WERI-Rb-1 (cell line): Measurements from ENCODE around the gene PCP4.

ENCODE experiments used
- DNase-seq: peaks from one replicate; pipeline ENCODE4 v3.0.0-alpha.2; 2020
- H3K27ac ChIP-seq: fragments of 250-450 bp; sonication (Bioruptor Pico); 2 replicates; pipeline ENCODE4 v1.5.1; 2020; ENCODE audit warnings: mild to moderate bottlenecking, moderate library complexity
- H3K27me3 ChIP-seq: fragments of 250-450 bp; sonication (Bioruptor Pico); 2 replicates; pipeline ENCODE4 v1.5.1; 2021; ENCODE audit warnings: mild to moderate bottlenecking, low read depth, moderate library complexity; ENCODE audit not compliant: insufficient read depth, severe bottlenecking
- H3K36me3 ChIP-seq: fragments of 250-450 bp; sonication (Bioruptor Pico); 2 replicates; pipeline ENCODE4 v1.5.1; 2020; ENCODE audit warnings: mild to moderate bottlenecking, moderate library complexity
- H3K4me3 ChIP-seq: 2 replicates; pipeline ENCODE4 v1.5.1; 2011; ENCODE audit warnings: low read depth, mild to moderate bottlenecking, control low read depth, low read length
- H3K9me3 ChIP-seq: fragments of 250-450 bp; sonication (Bioruptor Pico); 2 replicates; pipeline ENCODE4 v1.5.1; 2021; ENCODE audit warnings: mild to moderate bottlenecking, moderate library complexity; ENCODE audit not compliant: severe bottlenecking
- TF ChIP-seq, protein P1 (sequence below): IDR thresholded peaks from 2 replicates; pipeline ENCODE4 v1.5.1; 2011; ENCODE audit warnings: low read depth, mild to moderate bottlenecking, control low read depth, inconsistent platforms, low read length

The PCP4 gene

DNA sequence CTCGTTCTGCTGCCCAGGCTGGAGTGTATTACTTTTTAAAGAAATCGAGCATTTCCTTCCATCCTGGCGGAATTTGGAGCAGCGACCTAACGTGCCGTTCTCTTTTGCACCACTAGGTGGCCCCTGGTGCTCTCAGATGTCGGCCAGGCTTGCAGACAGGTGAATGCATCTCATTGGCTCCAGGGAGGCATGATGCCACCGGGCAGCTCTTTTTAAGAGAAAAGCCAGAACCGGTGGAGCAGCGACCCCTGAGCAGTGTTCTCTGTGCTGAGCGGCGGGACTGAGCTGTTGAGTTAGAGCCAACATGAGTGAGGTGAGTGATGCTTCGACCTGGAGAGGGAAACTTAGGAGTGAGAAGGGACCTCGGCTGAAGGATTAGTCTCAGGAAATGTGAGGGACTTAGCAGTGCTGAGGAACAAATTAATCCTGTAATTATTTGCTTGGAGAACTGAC, at the start of gene PCP4:
TSS of gene PCP4 (plus strand) at position 241 of the 453 bp plus-strand sequence. CDS start at position 305, 64 bp downstream.
- Histone ChIP-seq H3K27ac (no peak within 1 kb of the TSS), H3K4me3 (no peak within 1 kb of the TSS), H3K9me3 (no peaks in the 10 kb centered on the region), H3K27me3 (peaks cover 9% of the 10 kb centered on the region), H3K36me3 (no peaks in the 10 kb centered on the region)
- DNase-seq, result peak; percentile 82
- TF ChIP-seq, protein P1, sequence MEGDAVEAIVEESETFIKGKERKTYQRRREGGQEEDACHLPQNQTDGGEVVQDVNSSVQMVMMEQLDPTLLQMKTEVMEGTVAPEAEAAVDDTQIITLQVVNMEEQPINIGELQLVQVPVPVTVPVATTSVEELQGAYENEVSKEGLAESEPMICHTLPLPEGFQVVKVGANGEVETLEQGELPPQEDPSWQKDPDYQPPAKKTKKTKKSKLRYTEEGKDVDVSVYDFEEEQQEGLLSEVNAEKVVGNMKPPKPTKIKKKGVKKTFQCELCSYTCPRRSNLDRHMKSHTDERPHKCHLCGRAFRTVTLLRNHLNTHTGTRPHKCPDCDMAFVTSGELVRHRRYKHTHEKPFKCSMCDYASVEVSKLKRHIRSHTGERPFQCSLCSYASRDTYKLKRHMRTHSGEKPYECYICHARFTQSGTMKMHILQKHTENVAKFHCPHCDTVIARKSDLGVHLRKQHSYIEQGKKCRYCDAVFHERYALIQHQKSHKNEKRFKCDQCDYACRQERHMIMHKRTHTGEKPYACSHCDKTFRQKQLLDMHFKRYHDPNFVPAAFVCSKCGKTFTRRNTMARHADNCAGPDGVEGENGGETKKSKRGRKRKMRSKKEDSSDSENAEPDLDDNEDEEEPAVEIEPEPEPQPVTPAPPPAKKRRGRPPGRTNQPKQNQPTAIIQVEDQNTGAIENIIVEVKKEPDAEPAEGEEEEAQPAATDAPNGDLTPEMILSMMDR, result peak; percentile 94

DNA sequence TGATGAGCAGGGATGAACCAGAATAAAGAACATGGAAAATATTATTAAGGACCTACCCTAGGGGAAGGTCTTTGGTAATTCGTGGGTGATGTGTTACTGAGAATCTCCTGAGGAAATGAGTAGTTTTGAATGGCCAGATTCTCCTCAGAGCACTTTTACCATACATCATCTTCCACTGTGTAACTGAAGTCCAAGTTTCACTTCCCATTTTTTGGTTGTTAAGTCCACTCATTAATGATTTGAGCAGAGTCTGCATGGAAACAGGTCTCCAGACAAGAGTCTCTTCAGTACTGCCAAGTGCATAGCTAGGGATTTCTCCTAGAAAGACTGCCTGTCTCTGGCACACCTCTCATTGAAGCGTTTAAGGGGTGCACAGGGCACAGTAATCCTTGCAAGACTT, 48.7 kb upstream of the PCP4 start:
- no peak overlapping the region for H3K4me3 ChIP-seq
- no peaks in the 10 kb centered on the region for H3K9me3 ChIP-seq
- TF ChIP-seq, protein P1, result no peak
- H3K36me3 ChIP-seq, result no peaks in the 10 kb centered on the region
- no peaks in the 10 kb centered on the region for H3K27me3 ChIP-seq
- H3K27ac ChIP-seq, result no peak overlapping the region
- no peak for DNase-seq

DNA sequence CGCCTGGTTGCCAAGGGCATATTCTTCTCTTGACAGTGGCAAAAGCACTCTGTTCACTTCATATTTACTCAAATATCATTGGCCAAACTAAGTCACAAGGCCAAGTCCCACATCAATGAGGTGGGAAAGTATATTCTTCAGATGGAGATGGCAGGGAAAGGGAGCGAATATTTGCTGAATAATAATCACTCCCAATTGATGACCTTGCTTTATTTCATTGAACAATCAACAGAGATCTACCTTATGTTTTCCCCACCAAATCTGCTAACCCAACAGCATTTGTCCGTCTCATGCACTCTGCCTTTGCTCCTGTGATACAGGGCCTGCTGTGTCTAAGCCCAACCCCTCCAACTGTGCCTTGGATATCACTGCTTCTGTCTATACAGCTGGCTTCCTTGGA, 45.2 kb upstream of the PCP4 start:
- Histone ChIP-seq H3K9me3 (no peaks in the 10 kb centered on the region), H3K27ac (no peak overlapping the region), H3K4me3 (no peak overlapping the region), H3K36me3 (no peaks in the 10 kb centered on the region), H3K27me3 (no peaks in the 10 kb centered on the region)
- TF ChIP-seq, protein P1, result no peak
- no peak for DNase-seq

DNA sequence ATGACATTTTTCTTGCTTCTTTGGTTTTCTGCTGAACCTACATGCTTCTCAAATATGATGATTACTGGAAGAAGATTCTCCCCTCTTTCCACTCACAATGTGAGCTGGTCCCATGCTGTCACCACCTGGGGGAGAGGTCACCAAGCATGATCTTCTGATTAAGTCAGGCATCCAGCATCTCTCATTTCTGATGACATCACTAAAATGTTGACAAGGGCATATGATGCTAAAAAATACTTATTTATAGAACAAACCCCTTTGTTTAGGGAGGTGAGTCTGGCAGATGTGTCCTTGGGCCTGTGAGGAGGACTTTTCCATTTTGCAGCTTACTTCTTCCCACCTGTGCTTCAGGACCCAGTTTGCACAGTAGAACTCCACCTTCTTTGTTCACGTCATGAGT, 42.0 kb upstream of the PCP4 start:
- no peak overlapping the region for H3K27ac ChIP-seq
- H3K4me3 ChIP-seq, result no peak overlapping the region
- no peaks in the 10 kb centered on the region for H3K27me3 ChIP-seq
- H3K36me3 ChIP-seq, result no peaks in the 10 kb centered on the region
- no peak for DNase-seq
- TF ChIP-seq, protein P1, result no peak
- H3K9me3 ChIP-seq, result no peaks in the 10 kb centered on the region

DNA sequence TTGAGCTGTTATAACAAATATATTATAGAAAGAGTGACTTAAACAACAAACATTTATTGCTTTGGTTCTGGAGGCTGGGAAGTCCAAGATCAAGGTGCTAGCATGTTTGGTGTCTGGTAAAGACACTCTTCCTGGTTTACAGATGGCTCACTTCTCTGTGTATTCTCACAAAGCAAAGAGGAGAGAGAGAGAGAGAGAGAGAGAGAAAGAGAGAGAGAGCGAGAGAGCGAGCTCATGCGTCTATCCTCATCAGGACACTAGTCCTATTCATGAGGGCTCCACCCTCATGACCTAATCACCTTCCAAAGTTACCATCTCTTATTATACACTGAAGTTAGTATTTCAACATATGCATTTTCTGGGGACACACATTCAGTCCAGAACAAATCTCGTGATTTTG, 32.7 kb upstream of the PCP4 start:
- H3K9me3 ChIP-seq, result no peaks in the 10 kb centered on the region
- TF ChIP-seq, protein P1, result no peak
- DNase-seq, result no peak
- no peak overlapping the region for H3K27ac ChIP-seq
- no peaks in the 10 kb centered on the region for H3K27me3 ChIP-seq
- H3K36me3 ChIP-seq, result no peaks in the 10 kb centered on the region
- no peak overlapping the region for H3K4me3 ChIP-seq

DNA sequence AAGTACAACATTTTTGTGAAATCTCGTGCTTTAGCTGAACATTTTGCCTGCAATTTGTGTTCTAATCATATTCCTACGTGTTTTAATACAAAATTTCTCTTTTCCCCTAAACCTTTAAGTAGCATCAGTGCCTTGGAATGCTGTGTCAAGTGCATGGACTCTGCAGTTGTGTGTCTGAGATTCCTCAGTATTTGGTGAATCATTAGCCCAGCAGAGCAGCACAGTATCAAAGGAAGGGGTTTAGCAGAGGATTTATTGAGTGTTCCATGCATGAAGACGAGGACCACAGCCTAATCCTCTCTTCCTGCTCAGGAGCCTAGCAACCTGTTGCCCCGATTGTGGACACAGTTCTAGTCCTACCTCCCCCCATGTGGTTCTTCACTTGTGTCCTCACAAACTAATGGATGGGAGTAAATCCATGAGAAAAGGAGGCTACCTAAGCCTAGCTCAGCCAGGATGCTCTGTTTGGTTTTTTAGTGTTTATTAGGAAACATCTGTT, 29.3 kb upstream of the PCP4 start:
- Histone ChIP-seq H3K9me3 (no peaks in the 10 kb centered on the region), H3K36me3 (no peaks in the 10 kb centered on the region), H3K27me3 (no peaks in the 10 kb centered on the region), H3K27ac (no peak overlapping the region), H3K4me3 (no peak overlapping the region)
- TF ChIP-seq, protein P1, result no peak
- DNase-seq, result peak; percentile 45
